Fibroblast of gingiva (primary cell): ENCODE results near the gene TRAF3IP1.
A peak's percentile ranks its signal among the peaks of the same experiment; 100 is the strongest.

Experiments
- DNase-seq: peaks from one replicate; pipeline ENCODE4 v3.0.0-alpha.2; 2011; ENCODE audit warnings: low read depth

Gene TRAF3IP1

DNA sequence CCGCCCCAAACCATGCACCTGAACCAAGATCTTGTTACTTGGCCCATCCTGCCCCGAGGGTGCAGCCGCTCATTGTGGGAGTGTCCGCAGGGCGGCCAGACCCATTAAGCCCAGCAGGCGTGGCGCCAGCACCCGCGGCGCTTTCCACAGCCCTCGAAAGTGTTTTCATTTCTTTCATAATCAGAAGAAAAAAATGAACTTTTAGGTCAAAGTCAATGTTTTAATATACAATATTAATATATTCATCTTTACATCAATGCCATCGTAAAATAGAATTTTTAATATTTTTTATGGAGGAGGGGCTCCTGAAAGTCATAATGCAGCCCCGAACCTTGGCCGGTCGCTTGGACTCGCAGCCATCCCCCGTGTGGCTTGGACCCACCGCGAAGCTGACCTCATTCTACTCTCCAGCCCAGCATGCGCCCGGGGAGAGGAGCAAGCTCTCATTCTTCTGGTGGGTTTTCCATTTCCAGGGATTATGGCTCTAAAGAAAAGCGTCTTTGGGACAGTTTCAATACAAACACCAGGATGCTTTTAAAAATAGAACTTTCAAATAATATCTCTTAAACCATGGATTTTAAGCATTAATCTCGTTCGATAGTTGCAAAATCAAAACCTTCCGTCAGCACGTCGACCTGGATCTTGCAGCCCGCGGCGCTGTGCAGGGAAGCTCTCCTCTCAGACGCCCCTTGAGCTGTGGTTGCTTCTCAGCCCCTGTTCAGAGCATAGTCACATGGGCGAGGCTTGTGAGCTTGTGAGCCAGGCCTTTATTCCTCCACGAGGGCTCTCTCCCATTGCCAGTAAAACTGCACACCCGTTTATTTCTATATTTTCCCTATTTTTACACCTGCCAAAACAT, 89.3 kb downstream of the TRAF3IP1 start:
- DNase-seq = no peak

DNA sequence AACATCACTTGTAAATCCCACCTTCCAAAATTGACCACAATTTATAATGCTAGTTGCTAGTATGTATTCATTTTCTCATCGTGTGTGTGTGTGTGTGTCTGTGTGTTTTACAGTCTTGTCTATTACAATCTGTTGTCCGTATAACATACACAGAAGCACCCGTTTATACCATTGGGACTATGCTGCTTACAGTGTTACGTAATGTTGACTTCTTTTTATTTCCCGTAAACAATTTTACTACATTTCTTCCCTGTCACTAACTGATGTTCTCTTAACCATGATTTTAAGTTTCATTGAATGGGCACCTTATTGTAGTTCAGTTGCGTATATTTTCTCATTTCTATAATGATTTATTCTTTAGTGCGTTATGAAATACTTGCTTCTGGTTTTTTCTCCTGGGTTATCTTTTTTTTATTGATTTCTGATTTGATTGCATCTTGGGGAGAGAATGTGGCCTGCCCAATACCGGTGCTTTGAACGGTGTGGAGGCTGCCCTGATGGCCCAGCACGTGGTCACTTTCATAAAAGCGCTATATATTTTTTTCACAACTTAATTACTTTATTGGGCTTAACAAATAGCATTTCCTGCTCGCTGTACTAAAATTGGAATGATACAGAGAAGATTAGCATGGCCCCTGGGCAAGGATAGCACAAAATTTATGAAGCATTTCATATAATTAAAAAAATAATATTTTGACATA, 91.9 kb downstream of the TRAF3IP1 start:
- no peak for DNase-seq

DNA sequence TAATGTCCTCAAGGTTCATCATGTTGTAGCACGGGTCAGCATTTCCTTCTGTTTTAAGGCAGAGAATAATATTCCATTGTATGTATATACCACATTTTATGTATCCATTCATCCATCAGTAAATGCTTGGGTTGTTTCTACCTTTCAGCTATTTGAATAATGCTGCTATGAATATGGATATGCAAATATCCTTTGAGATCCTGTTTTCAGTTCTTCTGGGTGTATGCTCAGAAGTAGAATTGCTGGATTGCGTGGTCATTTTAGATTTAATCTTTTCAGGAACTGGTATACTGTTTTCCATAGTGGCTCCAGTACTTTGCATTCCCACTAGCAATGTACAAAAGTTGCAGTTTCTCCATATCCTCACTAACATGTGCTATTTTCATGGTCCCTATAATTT, 93.0 kb downstream of the TRAF3IP1 start:
- no peak for DNase-seq

DNA sequence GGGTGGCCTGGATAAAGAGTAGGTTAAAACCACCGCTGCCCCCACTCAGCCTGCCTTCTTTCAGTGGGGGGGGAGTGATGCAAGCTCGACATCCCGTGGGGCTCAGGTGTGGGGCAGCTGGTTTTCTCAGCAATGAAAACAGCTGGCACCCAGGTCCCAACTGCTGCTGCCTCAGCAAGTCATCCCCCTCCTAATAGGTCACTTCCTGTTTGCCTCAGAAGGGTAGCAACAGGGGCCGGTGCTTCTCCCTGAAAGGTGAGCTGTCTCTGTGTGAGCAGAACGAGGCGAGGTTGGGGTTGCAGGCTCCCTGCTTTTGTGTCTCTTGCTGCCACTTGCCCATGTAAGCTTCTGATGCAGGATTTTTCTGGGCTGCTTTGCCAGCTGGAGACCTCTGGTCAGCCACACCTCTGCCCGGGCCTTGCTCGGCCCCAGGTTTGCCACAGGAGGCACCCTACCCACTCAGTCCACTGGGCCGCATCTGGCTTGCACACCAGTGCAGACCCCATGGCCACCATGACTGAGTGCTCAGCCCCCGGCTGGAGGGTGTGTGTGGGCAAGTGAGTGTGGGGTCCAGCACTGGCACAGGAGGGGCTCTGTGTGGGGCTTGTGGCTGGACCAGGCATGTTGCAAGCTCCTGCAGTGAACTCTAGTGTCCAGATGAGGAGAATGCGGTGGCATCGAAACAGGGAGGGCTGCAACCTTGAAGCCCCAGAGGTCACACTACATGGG, 94.9 kb downstream of the TRAF3IP1 start:
- DNase-seq = no peak

DNA sequence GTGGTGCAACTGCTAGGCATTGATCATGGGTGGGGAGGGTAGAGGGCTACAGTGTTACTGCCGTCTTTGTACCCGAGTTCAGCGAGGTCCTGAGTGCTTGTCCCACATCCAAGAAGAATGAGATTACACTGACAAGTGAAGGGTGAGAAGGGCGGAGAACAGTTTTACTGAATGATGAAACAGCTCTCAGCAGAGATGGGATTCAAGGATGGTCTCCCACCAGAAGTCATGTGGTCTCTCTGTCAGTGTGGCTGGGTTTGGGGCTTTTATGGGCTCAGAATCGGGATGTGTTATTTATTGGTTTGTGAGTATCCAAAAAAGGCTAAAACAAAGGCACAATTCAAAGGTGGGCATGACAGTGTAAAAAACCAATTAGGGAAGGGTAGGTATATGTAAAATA, 95.6 kb downstream of the TRAF3IP1 start:
- DNase-seq = no peak

DNA sequence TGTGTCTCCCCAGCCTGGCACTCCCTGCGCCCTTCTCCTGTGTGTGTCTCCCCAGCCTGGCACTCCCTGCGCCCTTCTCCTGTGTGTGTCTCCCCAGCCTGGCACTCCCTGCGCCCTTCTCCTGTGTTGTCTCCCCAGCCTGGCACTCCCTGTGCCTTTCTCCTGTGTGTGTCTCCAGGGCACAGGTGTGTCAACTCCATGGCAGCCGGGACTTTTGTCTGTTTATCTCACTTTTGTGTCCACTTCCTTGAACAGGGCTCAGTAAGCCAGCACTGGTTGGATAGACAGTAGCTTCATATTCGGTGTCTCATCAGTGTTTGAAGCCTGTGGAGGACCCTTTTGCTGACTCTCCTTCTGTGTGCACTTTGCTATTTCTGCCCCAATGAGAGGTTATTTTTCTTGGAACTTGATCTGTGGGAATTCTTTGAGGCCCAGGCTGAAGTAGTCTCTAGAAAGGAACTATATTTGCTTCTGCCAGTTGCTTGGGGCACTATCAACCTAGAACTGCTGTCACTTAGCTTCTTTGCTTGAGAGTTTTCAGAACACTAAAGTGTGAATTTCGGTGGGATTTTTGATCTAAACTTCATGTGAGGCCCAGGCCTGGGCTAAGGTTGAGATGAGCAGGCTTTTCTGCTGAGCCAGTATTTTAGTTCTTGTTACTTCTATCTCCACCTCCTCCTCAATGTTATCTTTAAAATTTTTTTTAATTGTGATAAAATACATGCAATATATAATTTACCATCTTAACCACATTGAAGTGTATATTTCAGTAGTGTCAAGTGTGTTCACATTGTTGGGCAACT, 98.1 kb downstream of the TRAF3IP1 start:
- no peak for DNase-seq

DNA sequence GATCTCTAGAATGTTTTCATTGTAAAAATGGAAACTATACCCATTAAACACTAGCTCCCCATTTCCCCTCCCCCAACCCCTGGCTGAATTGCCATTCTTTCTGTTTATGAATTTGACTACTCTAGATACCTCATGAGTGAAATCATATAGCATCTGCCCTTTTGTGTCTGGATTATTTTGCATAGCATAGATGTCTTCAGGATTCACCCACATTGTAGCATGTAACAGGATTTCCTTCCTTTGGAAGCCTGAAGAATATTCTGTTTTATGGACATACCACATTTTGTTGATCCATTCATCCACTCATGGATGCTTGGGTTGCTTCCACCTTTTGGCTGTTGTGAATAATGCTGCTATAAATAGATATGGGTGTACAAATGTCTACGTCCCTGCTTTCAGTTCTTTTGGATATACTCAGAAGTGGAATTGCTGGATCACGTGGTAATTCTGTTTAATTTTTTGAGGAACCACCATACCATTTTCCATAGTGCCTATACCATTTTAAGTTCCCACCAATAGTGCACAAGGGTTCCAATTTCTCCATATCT, 98.8 kb downstream of the TRAF3IP1 start:
- DNase-seq = no peak

DNA sequence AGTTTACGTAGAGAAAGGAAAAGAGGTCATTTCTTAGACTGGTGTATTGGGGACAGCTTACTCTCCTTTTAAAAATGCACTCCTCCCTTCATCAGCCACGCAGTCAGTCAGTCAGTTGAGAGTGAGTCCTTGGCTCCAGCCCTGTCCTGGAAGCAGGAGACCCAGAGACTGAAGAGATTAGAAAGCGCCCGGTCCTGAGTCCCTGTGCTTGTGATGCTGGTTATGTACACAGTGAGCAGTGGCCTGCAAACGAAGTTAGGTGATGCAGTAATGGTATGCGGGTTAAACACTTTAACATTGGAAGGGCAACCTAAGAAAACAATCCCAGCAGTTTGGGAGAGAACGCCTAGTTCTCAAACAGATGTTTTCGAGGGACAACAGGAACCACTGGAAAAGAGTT, 100.1 kb downstream of the TRAF3IP1 start:
- no peak for DNase-seq

DNA sequence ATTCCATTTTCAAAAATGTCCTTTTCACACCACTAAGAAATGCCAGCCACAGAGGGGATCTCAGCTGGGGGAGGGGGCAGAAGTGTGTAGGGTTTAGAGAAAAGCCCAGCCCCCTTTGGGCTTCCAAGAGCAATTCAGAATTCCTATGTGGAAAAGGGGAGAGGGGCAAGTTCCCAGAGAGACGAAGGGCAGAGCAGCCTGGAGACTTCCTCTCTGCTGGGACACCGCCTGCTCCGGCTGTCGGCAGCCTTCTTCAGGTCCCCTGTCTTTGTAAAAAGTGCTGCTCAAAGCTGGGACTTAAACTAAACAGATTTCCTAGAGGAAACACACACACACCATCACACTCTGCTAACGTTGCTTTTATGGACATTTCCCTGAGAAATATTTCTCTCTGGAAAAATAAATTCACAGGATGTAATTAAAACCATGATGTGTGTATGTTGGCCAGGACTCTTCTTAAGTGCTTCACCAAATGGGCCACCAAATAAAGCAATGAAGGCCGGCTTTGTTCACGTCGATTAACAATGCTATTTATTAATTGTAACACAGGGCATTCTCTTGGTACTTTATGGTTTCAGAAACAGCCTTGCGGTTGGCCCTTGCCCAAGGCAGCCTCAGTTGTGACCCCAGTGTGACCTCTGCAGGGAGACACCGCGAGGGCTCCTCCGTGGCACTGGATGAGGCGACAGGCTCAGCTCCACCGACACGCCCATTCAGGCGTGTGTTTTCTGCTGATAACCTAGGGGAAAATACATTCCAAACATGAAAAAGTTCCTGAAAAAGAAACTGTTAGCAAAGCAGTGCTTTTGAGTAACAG, 100.8 kb downstream of the TRAF3IP1 start:
- no peak for DNase-seq

DNA sequence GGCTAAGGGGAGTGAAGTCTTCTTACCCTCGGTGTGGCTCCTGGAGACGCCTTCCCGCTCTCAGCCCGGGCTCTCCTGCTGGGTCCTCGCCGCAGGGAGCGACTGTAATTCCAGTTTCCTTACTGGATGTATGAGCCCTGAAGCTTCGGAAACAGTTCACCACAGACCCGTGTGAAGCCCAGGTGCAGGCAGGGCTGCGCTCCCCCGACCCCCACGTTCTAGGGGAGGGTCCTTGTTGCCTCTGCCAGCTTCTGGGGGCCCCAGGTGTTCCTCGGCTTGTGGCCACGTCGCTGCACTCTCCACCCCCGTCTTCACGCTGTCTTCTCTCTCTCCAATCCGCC, 101.3 kb downstream of the TRAF3IP1 start:
- DNase-seq = no peak

DNA sequence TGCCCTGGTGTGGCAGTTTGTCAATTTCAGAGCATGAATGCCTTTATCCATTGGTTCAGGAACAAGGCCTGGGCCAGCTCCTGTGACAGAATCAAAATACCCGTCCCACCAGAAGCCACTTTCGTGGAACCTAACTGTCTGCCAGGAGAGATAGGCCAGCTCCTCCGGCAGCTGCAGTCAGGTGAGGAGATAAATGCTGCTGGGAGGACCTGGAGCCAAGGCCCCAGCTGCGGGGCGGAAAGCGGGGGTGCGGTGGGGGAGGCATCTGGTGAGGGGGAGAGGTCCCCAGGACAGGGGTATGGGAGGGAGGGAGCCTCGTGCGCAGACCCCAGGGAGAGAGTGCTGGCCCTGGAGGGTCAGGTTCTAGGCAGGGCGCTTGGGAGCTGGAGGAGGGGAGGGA, 102.0 kb downstream of the TRAF3IP1 start:
- DNase-seq = no peak

DNA sequence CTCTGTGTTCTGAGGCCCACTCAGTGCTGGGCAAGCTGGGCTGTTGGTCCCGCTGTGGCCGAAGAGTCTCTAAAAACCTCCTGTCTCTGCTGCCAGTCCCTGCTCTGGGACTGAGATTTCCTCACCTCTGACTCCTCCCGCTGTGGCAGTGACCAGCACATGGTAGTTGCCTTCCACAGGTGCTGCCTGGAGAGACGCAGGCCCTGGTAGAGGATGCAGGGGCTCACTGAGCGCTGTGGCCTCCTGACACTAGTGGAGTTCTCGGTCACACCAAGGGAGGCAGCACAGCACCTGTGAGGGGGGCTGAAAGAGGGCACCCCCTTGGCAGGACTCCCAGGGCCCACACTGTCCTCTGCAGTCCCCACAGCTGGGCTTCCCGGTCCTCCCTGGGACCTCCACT, 102.6 kb downstream of the TRAF3IP1 start:
- no peak for DNase-seq

DNA sequence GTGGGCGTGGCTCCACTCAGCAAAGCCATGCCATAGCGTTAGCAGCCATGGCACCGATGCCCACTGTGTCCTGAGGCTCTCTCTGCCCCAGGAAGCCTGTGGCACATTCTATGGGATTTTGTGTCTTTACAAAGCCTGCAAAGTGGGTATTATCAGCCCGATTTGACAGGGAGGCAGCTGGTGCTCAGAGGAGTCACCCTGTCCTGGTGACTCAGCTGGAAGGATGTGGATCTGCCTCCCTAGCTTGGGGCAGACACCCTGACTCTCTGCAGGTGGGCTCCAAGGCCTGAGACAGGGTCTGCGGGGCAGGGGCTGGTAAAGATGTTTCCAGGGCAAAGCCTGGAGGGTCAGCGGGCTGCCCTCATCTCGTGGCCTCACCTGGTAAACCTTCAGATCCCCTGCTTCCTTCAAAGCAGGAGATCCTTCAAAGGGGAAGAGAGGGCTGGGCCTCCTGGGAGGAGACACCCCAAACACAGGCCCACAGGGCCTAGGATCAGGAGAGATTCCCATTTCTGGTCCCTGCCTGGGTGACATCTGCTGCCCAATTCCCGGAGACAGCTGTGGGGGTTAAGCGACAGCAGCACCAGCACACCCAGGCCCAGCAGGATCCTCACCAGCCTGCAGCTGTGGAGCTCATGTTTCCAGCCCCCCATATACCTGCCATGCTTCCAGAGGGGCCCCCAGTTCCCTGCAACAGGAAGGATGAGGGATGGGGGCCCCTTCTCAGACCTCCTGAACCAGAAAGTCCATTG, 103.4 kb downstream of the TRAF3IP1 start:
- no peak for DNase-seq

DNA sequence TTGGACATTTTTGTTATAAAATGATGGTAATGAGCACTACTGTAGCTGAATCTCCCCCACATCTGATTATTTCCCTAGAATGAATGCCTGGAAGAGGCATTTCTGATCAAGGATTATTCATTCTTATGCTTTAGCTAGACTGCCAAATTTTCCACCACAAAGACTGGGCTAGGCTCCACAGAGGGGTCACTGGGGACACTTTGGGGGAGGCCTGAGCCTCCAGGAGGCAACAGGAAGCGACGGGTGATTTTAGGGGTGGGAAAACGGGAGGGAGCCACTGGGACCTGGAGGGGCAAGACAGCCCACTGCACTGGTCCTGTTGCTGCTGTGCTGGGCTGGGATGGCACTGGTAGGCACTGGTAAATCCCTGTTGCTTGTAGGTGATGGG, 104.0 kb downstream of the TRAF3IP1 start:
- DNase-seq = no peak

DNA sequence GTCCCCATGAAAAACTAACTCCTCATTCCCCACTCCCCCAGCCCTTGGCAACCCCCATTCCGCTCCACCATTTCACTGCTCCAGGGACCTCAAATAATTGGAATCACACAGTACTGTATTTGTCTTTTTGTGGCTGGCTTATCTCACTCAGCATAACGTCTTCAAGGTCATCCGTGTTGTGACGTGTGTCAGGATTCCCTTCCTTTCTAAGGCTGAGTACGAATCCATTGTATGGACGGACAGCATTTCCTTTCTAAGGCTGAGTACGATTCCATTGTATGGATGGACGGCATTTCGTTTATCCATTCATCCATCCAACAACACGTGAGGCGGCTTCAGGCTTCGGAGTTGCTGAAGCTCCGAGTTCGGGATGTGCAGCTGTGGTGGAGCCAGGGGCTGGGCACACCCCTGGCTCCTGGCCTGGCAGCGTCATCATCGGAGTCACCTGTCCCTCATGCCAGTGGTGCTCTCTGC, 105.2 kb downstream of the TRAF3IP1 start:
- no peak for DNase-seq

DNA sequence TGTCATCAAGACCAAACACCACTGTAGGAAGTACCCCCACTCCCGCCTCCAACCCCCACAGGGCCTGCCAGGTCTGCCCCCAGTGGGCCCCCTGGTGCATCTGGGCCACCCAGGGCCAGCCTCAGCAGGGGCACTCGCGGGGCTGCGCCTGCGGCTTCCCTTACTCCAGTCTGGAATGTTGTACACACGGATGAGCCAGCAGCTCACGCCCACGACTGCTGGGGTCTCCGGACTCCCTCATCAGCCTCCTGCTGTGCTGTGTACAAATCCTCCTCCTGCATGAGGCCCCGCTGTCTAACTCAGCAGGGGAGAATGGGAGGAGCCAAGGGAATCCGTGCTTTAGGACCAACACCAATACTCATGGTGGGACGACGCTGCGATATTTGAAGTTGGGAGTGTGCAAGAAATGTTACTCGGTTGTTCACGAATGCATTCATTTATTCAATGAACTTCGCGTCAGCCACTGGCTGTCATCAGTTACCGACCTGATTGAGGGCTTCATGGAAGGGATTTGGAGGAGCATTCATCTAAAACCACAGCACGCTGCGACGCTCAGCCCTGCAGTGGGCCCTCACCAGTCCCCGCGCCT, 105.8 kb downstream of the TRAF3IP1 start:
- peak; percentile 26 for DNase-seq

DNA sequence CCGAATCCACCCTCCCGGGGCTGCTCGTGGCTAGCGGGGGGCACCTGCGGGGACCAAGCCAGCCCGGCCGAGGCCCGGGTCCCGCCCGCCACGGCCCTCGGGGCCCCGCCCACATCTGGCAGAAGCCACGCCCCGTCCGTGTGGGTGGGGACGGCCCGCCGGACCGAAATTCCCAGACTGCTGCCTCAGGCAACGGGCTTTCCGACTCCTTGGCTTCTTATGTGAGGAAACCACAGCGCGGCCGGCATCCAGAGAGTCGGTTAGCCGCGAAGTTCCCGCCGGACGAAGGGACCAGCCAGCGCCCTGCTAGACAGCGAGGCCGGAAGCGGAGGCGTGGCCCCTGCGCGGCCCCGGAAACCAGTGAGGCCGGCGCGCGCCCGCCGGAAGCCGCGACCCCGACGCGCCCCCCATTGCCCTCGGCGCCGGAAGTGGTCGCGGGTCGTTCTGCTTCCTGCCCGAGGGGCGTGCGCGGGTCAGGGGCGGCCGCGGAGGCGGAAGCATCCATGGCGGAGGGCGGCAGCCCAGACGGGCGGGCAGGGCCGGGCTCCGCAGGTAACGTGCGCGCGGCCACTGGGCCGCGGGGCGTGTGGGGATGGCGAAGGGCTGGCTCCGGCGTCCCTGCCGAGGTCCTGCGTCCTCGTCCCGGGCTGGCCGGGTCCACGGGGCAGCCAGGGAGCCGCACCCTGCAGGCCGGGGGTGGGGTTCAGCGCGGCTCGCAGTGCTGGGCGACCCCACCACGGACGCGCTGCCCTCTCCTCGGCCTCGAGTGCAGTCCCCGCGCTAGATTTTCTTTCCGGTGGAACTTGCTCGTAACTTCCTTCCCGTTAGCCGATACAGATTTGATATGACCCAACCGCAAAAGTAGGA, 106.5 kb downstream of the TRAF3IP1 start, which contains the start of gene ASB1:
ASB1 (plus strand) TSS at position 360 of the 867 bp plus-strand sequence; CDS start at position 504, 144 bp downstream.
- DNase-seq = peak; percentile 75

DNA sequence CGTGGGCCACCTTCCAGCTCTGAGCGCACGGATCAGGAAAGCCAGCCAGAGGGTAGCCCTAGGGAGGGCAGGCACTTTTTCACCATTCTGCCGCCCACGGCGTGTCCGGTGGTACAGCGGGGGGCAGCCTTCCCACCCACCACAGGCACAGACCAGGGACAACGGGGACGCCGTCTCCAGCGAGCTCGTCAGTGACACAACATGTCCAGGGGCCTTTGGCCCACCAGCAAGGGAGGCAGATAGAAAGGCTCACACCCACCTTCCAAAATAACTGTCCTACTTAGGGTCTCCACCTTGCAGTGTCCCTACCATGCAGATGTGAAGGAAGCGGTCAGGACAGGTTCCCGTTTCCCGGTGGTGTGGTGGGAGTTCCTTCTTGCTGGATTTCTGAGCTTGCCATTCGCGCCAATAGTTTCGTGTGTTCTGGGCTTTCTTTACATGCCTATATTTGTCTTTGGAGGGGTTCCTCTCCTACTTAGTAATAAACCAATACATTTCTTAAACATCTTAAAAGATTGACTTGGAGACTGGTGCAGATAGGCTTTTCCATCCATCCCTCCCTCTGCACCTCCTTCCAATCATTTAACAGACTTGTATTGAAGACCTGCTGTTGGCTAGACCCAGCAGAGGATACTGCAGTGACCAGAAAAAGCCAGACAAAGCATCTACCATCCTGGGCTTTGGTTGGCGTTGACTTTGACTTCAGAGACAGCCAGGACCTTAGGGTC, 107.3 kb downstream of the TRAF3IP1 start:
- DNase-seq = no peak
